Osteocyte (in vitro differentiated cells): ENCODE measurements around the gene ZBTB16. TPM values are rescaled to one million over a fixed set of nuclear protein-coding genes. Genes with fewer than 3 reads are reported as not detected.
A peak's percentile ranks its signal among the peaks of the same experiment; 100 is the strongest.

Experiments
- DNase-seq: peaks from one replicate; pipeline ENCODE4 v3.0.0; 2021; ENCODE audit warnings: mixed read lengths; ENCODE audit not compliant: unreplicated experiment; ENCODE audit errors: extremely low spot score
- H3K27ac Mint-ChIP-seq: one replicate; pipeline ENCODE4 v1.8.0; 2021; ENCODE audit warnings: mild to moderate bottlenecking, mixed read lengths; ENCODE audit not compliant: unreplicated experiment
- H3K27me3 Mint-ChIP-seq: one replicate; pipeline ENCODE4 v1.8.0; 2021; ENCODE audit warnings: mixed read lengths; ENCODE audit not compliant: unreplicated experiment
- H3K36me3 Mint-ChIP-seq: one replicate; pipeline ENCODE4 v1.8.0; 2021; ENCODE audit warnings: mixed read lengths; ENCODE audit not compliant: unreplicated experiment
- H3K4me1 Mint-ChIP-seq: one replicate; pipeline ENCODE4 v1.8.0; 2021; ENCODE audit warnings: mixed read lengths; ENCODE audit not compliant: unreplicated experiment
- H3K4me3 Mint-ChIP-seq: one replicate; pipeline ENCODE4 v1.8.0; 2021; ENCODE audit warnings: mild to moderate bottlenecking, moderate library complexity, mixed read lengths; ENCODE audit not compliant: unreplicated experiment
- H3K9me3 Mint-ChIP-seq: one replicate; pipeline ENCODE4 v1.8.0; 2021; ENCODE audit warnings: mixed read lengths; ENCODE audit not compliant: unreplicated experiment
- CTCF ChIP-seq: fragments of 200-600 bp; sonication (generic); IDR thresholded peaks from 2 replicates; pipeline ENCODE4 v1.5.0; 2021; ENCODE audit warnings: antibody characterized with exemption, mild to moderate bottlenecking, moderate library complexity
- total RNA-seq: library from RNA; stranded (reverse); gene quantifications from 2 replicates; pipeline ENCODE4 v1.2.1, GENCODE V29; 2021

The ZBTB16 gene
- total RNA-seq, 1 donor from 2014 or later, result 20.3 TPM

GRCh38 chr11:114128399-114128798, 68.9 kb downstream of the ZBTB16 start:
- H3K4me1 Mint-ChIP-seq, result peaks cover 23% of the 10 kb centered on the region

GRCh38 chr11:114129142-114129541, 69.6 kb downstream of the ZBTB16 start:
- no peak for TF ChIP-seq CTCF
- no peak for DNase-seq
- peaks cover 18% of the 10 kb centered on the region for H3K27me3 Mint-ChIP-seq
- H3K27ac Mint-ChIP-seq, result no peak overlapping the region
- H3K4me1 Mint-ChIP-seq, result peaks cover 28% of the 10 kb centered on the region
- H3K9me3 Mint-ChIP-seq, result no peaks in the 10 kb centered on the region
- H3K4me3 Mint-ChIP-seq, result no peak overlapping the region
- peaks cover 27% of the 10 kb centered on the region for H3K36me3 Mint-ChIP-seq

More at GRCh38 chr11:114128399-114128798, 68.9 kb downstream of the ZBTB16 start:
- no peaks in the 10 kb centered on the region for H3K9me3 Mint-ChIP-seq
- H3K36me3 Mint-ChIP-seq, result peaks cover 27% of the 10 kb centered on the region
- peaks cover 18% of the 10 kb centered on the region for H3K27me3 Mint-ChIP-seq
- H3K27ac Mint-ChIP-seq, result no peak overlapping the region
- TF ChIP-seq CTCF, result no peak
- DNase-seq, result no peak
- H3K4me3 Mint-ChIP-seq, result no peak overlapping the region

- Mint-ChIP-seq H3K27ac (peak overlapping the region; percentile 42), H3K27me3 (peaks cover 18% of the 10 kb centered on the region), H3K36me3 (peaks cover 25% of the 10 kb centered on the region), H3K9me3 (no peaks in the 10 kb centered on the region), H3K4me1 (peaks cover 33% of the 10 kb centered on the region), H3K4me3 (no peak overlapping the region)
- no peak for DNase-seq
- TF ChIP-seq CTCF, result no peak
Observed at GRCh38 chr11:114129699-114130098, 70.2 kb downstream of the ZBTB16 start.

GRCh38 chr11:114130115-114130576, 70.6 kb downstream of the ZBTB16 start:
- Mint-ChIP-seq H3K36me3 (peaks cover 21% of the 10 kb centered on the region), H3K4me3 (no peak overlapping the region), H3K4me1 (peaks cover 38% of the 10 kb centered on the region), H3K27me3 (peaks cover 17% of the 10 kb centered on the region), H3K27ac (no peak overlapping the region), H3K9me3 (no peaks in the 10 kb centered on the region)
- DNase-seq, result no peak
- no peak for TF ChIP-seq CTCF

- Mint-ChIP-seq H3K4me3 (no peak overlapping the region), H3K27me3 (peaks cover 14% of the 10 kb centered on the region), H3K4me1 (peaks cover 44% of the 10 kb centered on the region), H3K36me3 (peaks cover 18% of the 10 kb centered on the region), H3K27ac (no peak overlapping the region), H3K9me3 (no peaks in the 10 kb centered on the region)
- no peak for DNase-seq
- TF ChIP-seq CTCF, result no peak
Observed at GRCh38 chr11:114130629-114131277, 71.2 kb downstream of the ZBTB16 start.
